Measurements from ENCODE around the gene MMP28. TPM values are rescaled to one million over a fixed set of nuclear protein-coding genes. Genes with fewer than 3 reads are reported as not detected.

The MMP28 gene
- total RNA-seq, 1 experiment from 2014 or later = not detected

- Histone ChIP-seq H2BK120ac (ENCODE audit: low read depth, low read length, poor library complexity, severe bottlenecking) (no peak overlapping the region), H2BK12ac (ENCODE audit: insufficient read length, low read depth, low read length) (no peak overlapping the region), H3K4ac (ENCODE audit: low read depth, low read length) (no peak overlapping the region), H2BK5ac (ENCODE audit: insufficient read length, low read length) (no peak overlapping the region), H3K4me1 (ENCODE audit: insufficient read depth, low read length) (0 out of 2 replicates have a peak, but pooled peaks cover 2% of the 10 kb centered on the region), H3T11ph (ENCODE audit: low read length) (no peak overlapping the region), H3K79me1 (ENCODE audit: insufficient read depth, low read depth, low read length, poor library complexity, severe bottlenecking) (no peaks in the 10 kb centered on the region), H2BK15ac (ENCODE audit: low read depth, low read length) (no peak overlapping the region), H3K4me2 (ENCODE audit: insufficient read depth, insufficient read length, low read length) (no peak overlapping the region), H4K20me1 (ENCODE audit: control insufficient read depth, insufficient read depth, insufficient read length) (no peaks in the 10 kb centered on the region), H3K79me2 (ENCODE audit: insufficient read depth, low read length) (no peaks in the 10 kb centered on the region), H2AK5ac (ENCODE audit: insufficient read length, low read length) (no peak overlapping the region), H3K9ac (ENCODE audit: extremely low read depth, insufficient read length, low read length) (no peak overlapping the region), H2AFZ (ENCODE audit: low read length) (no peak overlapping the region), H4K5ac (ENCODE audit: insufficient read length, low read depth, low read length) (no peak overlapping the region), H3K23ac (ENCODE audit: insufficient read length, low read depth, low read length) (no peak overlapping the region), H3K27ac (ENCODE audit: insufficient read length, low read depth, low read length) (no peak overlapping the region), H3K9me3 (ENCODE audit: control insufficient read depth, low read depth, low read length) (no peaks in the 10 kb centered on the region), H2BK20ac (ENCODE audit: low read depth, low read length, poor library complexity, severe bottlenecking) (no peak overlapping the region), H3K27me3 (ENCODE audit: insufficient read depth, low read length) (peaks cover 33% of the 10 kb centered on the region), H3K56ac (ENCODE audit: insufficient read length, low read depth, low read length) (no peak overlapping the region), H4K8ac (replicated peaks; ENCODE audit: insufficient read length, low read depth, low read length) (no peak overlapping the region), H4K91ac (ENCODE audit: insufficient read length, low read depth, low read length) (no peak overlapping the region), H3K23me2 (ENCODE audit: insufficient read length, low read depth, low read length, poor library complexity, severe bottlenecking) (peaks cover 6% of the 10 kb centered on the region), H3K14ac (ENCODE audit: insufficient read depth, low read length) (no peak overlapping the region), H3K18ac (ENCODE audit: insufficient read length, low read depth, low read length) (no peak overlapping the region)
- no peak for DNase-seq
- Mint-ChIP-seq H3K36me3 (ENCODE audit: insufficient read depth in 1 of 3, low read depth in 3 of 3) (no peaks in the 10 kb centered on the region), H3K27me3 (ENCODE audit: low read depth) (peaks cover 87% of the 10 kb centered on the region), H3K4me3 (no peak overlapping the region), H3K4me1 (peaks cover 6 to 15% of the 10 kb centered on the region in 2 experiments), H3K27ac (no peak overlapping the region), H3K9me3 (no peaks in the 10 kb centered on the region)
- WGBS (ENCODE audit: extremely low coverage, insufficient read length, low lambda C conversion rate) = no CpG with 5 or more reads among the region's 1 CpG
- TF ChIP-seq CTCF (conservative IDR thresholded peaks at IDR 0.05) = no peak
Measured at GRCh38 chr17:35796942-35797341, 1.5 kb upstream of the MMP28 start.

Measured in H9 (cell line).